GM21576 (cell line): ENCODE measurements around the gene NNAT.
"Not testable (repeated sequence)": the region's sequence is repeated elsewhere in the genome, so short reads cannot be mapped to it uniquely, and the experiment has no call there.

Source experiments
- ATAC-seq: cut with Tn5 transposase; IDR thresholded peaks from one replicate; pipeline ENCODE4 v1.9.1; 2021; ENCODE audit warnings: mild to moderate bottlenecking, moderate library complexity; ENCODE audit not compliant: unreplicated experiment

Gene NNAT

DNA sequence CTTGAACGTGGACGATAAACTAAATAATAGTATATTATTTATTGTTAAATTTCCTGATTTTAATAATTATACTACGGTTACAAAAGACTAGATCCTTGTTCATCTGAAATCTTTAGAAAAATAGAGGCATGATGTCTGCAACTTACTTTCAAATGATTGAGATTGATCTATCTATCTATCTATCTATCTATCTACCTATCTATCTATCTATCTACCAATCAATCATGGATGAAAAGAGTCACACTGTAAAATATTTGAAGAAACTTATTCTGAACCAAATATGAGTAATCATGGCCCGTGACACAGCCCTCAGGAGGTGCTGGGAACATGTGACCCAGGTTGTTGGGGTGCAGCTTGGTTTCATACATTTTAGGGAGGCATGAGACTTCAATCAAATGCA lies 18.4 kb downstream of the NNAT start:
- no peak for ATAC-seq

GRCh38 chr20:37540001-37540400 lies 19.0 kb downstream of the NNAT start:
- no peak for ATAC-seq

GRCh38 chr20:37540838-37541237 lies 19.8 kb downstream of the NNAT start:
- ATAC-seq = not testable (repeated sequence)

- no peak for ATAC-seq
These were observed 20.3 kb downstream of the NNAT start for GRCh38 chr20:37541326-37541725.

DNA sequence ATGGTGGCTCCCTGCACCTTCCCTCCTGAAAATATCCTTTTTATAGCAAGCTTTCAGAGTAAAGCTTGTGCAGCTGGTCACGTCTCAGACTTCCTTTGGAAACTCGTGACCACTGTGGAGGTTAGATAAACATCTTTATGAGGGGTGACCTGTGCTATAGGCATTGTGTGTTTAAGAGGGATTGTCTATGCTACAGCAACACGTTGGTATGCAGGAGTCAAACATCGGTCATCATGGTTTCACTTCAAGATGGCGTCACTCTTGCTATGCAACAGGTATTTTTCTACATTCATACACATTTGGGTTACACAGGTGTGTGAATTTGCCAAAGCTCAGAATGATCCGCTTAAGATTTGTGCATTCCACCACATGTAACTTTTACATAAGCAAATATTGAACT lies 21.2 kb downstream of the NNAT start:
- no peak for ATAC-seq

- no peak for ATAC-seq
These were observed 22.8 kb downstream of the NNAT start for GRCh38 chr20:37543828-37544227.

GRCh38 chr20:37544386-37544785 lies 23.3 kb downstream of the NNAT start:
- no peak for ATAC-seq

DNA sequence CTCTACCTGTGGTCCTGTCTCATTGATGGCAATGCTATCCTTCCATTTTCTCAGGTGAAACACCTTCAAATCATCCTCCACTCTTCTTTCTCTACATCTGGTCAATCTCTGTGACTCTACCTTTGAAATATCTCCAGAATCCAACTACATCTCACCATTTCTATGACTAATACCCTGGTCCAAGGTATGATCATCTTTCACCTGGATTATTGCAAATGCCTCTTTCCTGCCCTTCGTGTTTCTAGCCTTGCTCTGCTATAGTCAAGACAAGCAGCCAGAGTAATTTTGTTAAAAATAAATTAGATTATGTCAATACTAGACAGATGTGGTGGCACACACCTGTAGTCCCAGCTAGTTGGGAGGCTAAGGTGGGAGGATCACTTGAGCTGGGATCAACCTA lies 24.5 kb downstream of the NNAT start:
- no peak for ATAC-seq

DNA sequence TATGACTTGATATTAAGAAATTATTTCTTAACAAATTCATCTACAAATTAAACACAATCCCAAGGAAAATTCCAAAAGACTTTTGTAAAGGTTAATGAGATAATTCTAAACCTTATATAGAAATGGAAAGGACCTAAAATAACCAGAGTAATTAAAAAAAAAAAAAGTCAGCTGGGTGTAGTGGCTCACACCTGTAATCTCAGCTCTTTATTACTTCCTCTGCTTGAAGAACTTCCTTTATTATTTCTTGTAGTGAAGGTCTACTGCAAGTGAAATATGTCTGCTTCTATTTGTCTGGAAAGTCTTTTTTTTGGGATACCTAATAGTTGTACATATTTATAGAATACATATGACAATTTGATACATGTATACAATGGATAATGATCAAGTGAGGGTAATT lies 26.9 kb downstream of the NNAT start:
- no peak for ATAC-seq

DNA sequence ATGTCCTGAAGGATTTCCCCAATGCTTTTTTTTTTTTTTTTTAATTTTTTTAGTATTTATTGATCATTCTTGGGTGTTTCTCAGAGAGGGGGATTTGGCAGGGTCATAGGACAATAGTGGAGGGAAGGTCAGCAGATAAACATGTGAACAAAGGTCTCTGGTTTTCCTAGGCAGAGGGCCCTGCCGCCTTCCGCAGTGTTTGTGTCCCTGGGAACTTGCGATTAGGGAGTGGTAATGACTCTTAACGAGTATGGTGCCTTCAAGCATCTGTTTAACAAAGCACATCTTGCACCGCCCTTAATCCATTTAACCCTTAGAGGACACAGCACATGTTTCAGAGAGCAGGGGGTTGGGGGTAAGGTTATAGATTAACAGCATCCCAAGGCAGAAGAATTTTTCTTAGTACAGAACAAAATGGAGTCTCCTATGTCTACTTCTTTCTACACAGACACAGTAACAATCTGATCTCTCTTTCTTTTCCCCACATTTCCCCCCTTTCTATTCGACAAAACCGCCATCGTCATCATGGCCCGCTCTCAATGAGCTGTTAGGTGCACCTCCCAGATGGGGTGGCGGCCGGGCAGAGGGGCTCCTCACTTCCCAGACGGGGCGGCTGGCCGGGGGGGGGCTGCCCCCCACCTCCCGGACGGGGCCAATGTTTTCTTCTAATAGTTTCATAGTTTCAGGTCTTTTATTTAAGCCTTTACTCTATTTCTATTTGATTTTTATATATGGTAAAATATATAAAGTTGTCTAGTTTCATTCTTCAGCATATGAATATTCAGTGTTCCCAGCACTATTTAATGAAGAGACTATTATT lies 29.3 kb downstream of the NNAT start:
- ATAC-seq = not testable (repeated sequence)

GRCh38 chr20:37551660-37552059 lies 30.6 kb downstream of the NNAT start:
- not testable (repeated sequence) for ATAC-seq

- ATAC-seq = no peak
These were observed 31.4 kb downstream of the NNAT start for GRCh38 chr20:37552415-37552814.

DNA sequence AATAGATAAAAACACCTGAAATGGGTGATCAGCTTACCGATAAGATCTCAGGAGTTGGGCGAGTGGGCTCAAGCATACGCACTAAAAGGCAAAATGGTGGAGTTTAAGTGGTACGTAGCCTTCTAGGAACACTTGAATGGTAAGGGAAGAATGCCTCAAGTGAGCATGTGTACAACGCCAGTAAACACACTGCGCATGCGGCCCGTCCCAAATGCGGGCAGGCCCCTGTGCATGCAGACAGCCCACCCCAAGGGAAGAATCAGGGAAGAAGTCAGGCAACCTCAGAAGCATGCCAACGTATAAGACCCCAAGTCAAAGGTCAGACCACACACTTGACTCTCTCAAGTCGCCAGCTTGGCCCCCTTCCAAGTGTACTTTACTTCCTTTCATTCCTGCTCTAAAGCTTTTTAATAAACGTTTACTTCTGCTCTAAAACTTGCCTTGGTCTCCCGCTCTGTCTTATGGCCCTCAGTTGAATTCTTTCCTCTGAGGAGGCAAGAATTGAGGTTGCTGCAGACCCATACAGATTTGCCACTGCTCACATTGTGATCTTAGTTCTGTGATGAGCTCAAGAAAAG lies 33.8 kb downstream of the NNAT start:
- ATAC-seq = not testable (repeated sequence)

GRCh38 chr20:37556538-37556937 lies 35.5 kb downstream of the NNAT start:
- no peak for ATAC-seq

- no peak for ATAC-seq
These were observed 37.3 kb downstream of the NNAT start for GRCh38 chr20:37558306-37558705.

GRCh38 chr20:37558779-37559178 lies 37.7 kb downstream of the NNAT start:
- ATAC-seq = no peak

GRCh38 chr20:37559312-37560027 lies 38.4 kb downstream of the NNAT start:
- ATAC-seq = no peak

DNA sequence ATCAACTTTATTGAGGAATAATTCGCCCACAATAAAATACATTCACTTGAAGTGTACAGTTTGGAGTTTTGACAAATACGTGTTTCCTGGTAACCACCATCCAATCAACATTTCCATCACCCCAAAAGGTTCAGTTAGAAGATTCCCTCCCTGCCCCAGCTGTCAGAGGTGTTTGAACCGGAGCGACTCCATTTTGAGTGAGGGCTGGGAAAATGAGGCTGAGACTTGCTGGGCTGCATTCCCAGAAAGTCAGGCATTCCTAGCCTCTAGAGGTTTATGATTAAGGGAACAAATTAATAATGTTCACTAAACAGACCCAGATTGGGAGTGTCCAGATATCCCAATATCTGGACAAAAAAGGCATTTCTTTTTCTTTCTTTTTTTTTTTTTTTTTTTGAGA lies 39.6 kb downstream of the NNAT start:
- ATAC-seq = no peak

DNA sequence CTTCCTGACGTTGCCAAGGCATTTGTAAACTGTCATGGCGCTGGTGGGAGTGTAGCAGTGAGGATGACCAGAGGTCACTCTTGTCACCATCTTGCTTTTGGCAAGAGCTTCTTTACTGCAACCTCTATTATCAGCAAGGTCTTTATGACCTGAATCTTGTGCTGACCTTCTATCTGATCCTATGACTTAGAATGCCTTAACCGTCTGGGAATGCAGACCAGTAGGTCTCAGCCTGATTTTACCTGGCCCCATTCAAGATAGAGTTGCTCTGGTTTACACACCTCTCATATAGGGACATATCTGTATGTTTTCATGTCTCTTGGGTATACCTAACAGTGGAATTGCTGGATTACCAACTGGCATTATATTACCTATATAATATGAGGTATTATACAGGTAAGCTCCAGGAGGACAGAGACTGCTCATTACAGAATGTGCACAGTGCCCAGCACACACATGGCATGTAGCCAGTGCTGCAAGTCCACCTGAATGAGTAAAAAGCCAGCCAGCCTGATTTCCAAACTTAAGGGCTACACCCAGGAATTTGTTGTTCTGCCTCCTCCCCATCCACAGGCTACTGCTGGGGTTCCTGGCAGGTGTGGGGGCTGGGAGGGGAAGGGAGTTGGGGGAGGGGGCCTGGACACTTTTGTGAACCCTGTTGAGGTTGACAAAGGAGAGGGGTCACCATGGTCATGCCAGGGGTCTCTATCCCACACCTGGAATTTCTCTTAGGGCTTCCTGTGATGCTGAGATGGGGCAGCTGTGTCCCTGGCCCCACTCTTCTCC lies 41.8 kb downstream of the NNAT start:
- ATAC-seq = no peak

- no peak for ATAC-seq
These were observed 43.0 kb downstream of the NNAT start for GRCh38 chr20:37564016-37564387.

- no peak for ATAC-seq
These were observed 43.5 kb downstream of the NNAT start for GRCh38 chr20:37564388-37565133.
